Caco-2 (cell line): ENCODE measurements around the gene CT45A10. TPM values are rescaled to one million over a fixed set of nuclear protein-coding genes. Genes with fewer than 3 reads are reported as not detected.
"Not testable (repeated sequence)": the region's sequence is repeated elsewhere in the genome, so short reads cannot be mapped to it uniquely, and the experiment has no call there.

Source experiments
- BruUV-seq: library from RNA; stranded (reverse); fragments of 400-500 nt; replicated peaks from 2 replicates; lab custom pipeline; 2021; lab: Mats Ljungman, UMichigan
- CTCF ChIA-PET: fragments of 300-600 bp; sonication (Branson Sonifier 250); formaldehyde crosslinking; loops from one replicate; lab custom pipeline; 2022; ENCODE audit warnings: antibody characterized with exemption; lab: Charles Lee
- POLR2A ChIA-PET: fragments of 300-600 bp; sonication (Branson Sonifier 250); formaldehyde crosslinking; loops from one replicate; lab custom pipeline; 2022; ENCODE audit warnings: antibody characterized with exemption; lab: Charles Lee
- DNase-seq, 2 experiments: peaks; one replicate each; pipeline versions ENCODE4 v3.0.0 to v3.0.0-alpha.2; 2020 to 2022
- H3K27me3 ChIP-seq: replicated peaks from 2 replicates; pipeline ENCODE4 v1.6.0; 2011; ENCODE audit warnings: low read length; ENCODE audit not compliant: control insufficient read depth, insufficient read depth
- H3K36me3 ChIP-seq: 2 replicates; pipeline ENCODE4 v1.5.1; 2011; ENCODE audit warnings: low read length; ENCODE audit not compliant: control insufficient read depth, insufficient read depth
- H3K4me1 ChIP-seq: fragments of 250-450 bp; sonication (Bioruptor Pico); 2 replicates; pipeline ENCODE4 v1.5.1; 2020; ENCODE audit warnings: mild to moderate bottlenecking
- H3K4me3 ChIP-seq: 2 replicates; pipeline ENCODE4 v1.5.1; 2011; ENCODE audit warnings: low read depth, mild to moderate bottlenecking, control low read depth, low read length
- H3K9me3 ChIP-seq: fragments of 250-450 bp; sonication (Bioruptor Pico); 2 replicates; pipeline ENCODE4 v1.5.1; 2020; ENCODE audit warnings: mild to moderate bottlenecking, moderate library complexity
- H3K27ac Mint-ChIP-seq: one replicate; pipeline ENCODE4 v1.8.0; 2022; ENCODE audit warnings: mixed read lengths; ENCODE audit not compliant: unreplicated experiment
- H3K27me3 Mint-ChIP-seq: one replicate; pipeline ENCODE4 v1.8.0; 2022; ENCODE audit warnings: mixed read lengths; ENCODE audit not compliant: insufficient read depth, unreplicated experiment
- H3K36me3 Mint-ChIP-seq: one replicate; pipeline ENCODE4 v1.8.0; 2022; ENCODE audit warnings: mild to moderate bottlenecking, mixed read lengths; ENCODE audit not compliant: insufficient read depth, unreplicated experiment
- H3K4me1 Mint-ChIP-seq: one replicate; pipeline ENCODE4 v1.8.0; 2022; ENCODE audit warnings: low read depth, mixed read lengths; ENCODE audit not compliant: unreplicated experiment
- H3K4me3 Mint-ChIP-seq: one replicate; pipeline ENCODE4 v1.8.0; 2022; ENCODE audit warnings: mild to moderate bottlenecking, moderate library complexity, mixed read lengths; ENCODE audit not compliant: unreplicated experiment
- H3K9me3 Mint-ChIP-seq: one replicate; pipeline ENCODE4 v1.8.0; 2022; ENCODE audit warnings: mixed read lengths; ENCODE audit not compliant: unreplicated experiment
- CTCF ChIP-seq, 2 experiments: fragments of 200-600 bp in 1 of 2; IDR thresholded peaks; 1 replicate in 1 of 2; 2 replicates in 1 of 2; pipeline versions ENCODE4 v1.5.1 to v1.8.0; 2011 to 2022; ENCODE audit warnings: antibody characterized with exemption in 1 of 2, control low read depth in 1 of 2, inconsistent platforms in 1 of 2, low read depth in 1 of 2, low read length in 1 of 2, mild to moderate bottlenecking in 1 of 2, moderate library complexity in 1 of 2; ENCODE audit not compliant: insufficient read depth in 1 of 2, severe bottlenecking in 1 of 2, unreplicated experiment in 1 of 2
- intact Hi-C: fragments of 100-400 bp; cut with micrococcal nuclease; formaldehyde crosslinking; loops from one replicate; pipeline ENCODE4 v1.10.0; 2022; ENCODE audit not compliant: unreplicated experiment
- total RNA-seq: library from RNA; stranded (reverse); gene quantifications from 2 replicates; pipeline ENCODE4 v1.2.3, GENCODE V29; 2022

The CT45A10 gene
- total RNA-seq, 1 experiment from 2014 or later, result not detected

GRCh38 chrX:135892781-135893180 is 463 bp downstream of the CT45A10 start:
- H3K27me3 ChIP-seq, result no peaks in the 10 kb centered on the region
- no TSS peak for BruUV-seq
- Mint-ChIP-seq H3K27me3 (no peaks in the 10 kb centered on the region), H3K36me3 (no peaks in the 10 kb centered on the region), H3K9me3 (no peaks in the 10 kb centered on the region), H3K27ac (no peak overlapping the region), H3K4me3 (no peak overlapping the region), H3K4me1 (no peaks in the 10 kb centered on the region)
- no peak for TF ChIP-seq CTCF (IDR thresholded peaks at IDR 0.05; ENCODE audit: insufficient read depth in 1 of 2, low read depth in 1 of 2, low read length in 1 of 2, severe bottlenecking in 1 of 2, unreplicated experiment in 1 of 2)
- intact Hi-C loops, result no loop called here
- H3K9me3 ChIP-seq, result no peaks in the 10 kb centered on the region
- DNase-seq, result no peak
- H3K4me3 ChIP-seq, result no peak overlapping the region
- POLR2A ChIA-PET, result no interaction called here
- no peaks in the 10 kb centered on the region for H3K4me1 ChIP-seq
- H3K36me3 ChIP-seq, result no peaks in the 10 kb centered on the region
- CTCF ChIA-PET, result no interaction called here

GRCh38 chrX:135890087-135890585 is 3.1 kb downstream of the CT45A10 start:
- no TSS peak for BruUV-seq
- no peaks in the 10 kb centered on the region for H3K36me3 ChIP-seq
- ChIA-PET POLR2A (no interaction called here), CTCF (no interaction called here)
- no peak for TF ChIP-seq CTCF (IDR thresholded peaks at IDR 0.05; ENCODE audit: insufficient read depth in 1 of 2, low read depth in 1 of 2, low read length in 1 of 2, severe bottlenecking in 1 of 2, unreplicated experiment in 1 of 2)
- no peak overlapping the region for H3K27ac Mint-ChIP-seq
- no peaks in the 10 kb centered on the region for H3K27me3 Mint-ChIP-seq
- no peak for DNase-seq
- no peaks in the 10 kb centered on the region for H3K36me3 Mint-ChIP-seq
- no peaks in the 10 kb centered on the region for H3K4me1 ChIP-seq
- H3K27me3 ChIP-seq, result no peaks in the 10 kb centered on the region
- no peak overlapping the region for H3K4me3 ChIP-seq
- H3K4me1 Mint-ChIP-seq, result no peaks in the 10 kb centered on the region
- no peaks in the 10 kb centered on the region for H3K9me3 Mint-ChIP-seq
- H3K4me3 Mint-ChIP-seq, result no peak overlapping the region
- intact Hi-C loops, result no loop called here
- no peaks in the 10 kb centered on the region for H3K9me3 ChIP-seq

GRCh38 chrX:135888976-135889375 is 4.3 kb downstream of the CT45A10 start:
- POLR2A ChIA-PET, H3K27me3 ChIP-seq, H3K4me1 ChIP-seq, H3K36me3 Mint-ChIP-seq, H3K4me1 Mint-ChIP-seq, H3K4me3 ChIP-seq, CTCF ChIA-PET, H3K9me3 ChIP-seq, H3K36me3 ChIP-seq, H3K27ac Mint-ChIP-seq, H3K27me3 Mint-ChIP-seq, H3K4me3 Mint-ChIP-seq, intact Hi-C loops, BruUV-seq, H3K9me3 Mint-ChIP-seq: not testable (repeated sequence)
- DNase-seq, result peak in 1 of 2 experiments; percentile 19

- POLR2A ChIA-PET, H3K9me3 Mint-ChIP-seq, H3K4me3 Mint-ChIP-seq, BruUV-seq, H3K4me1 Mint-ChIP-seq, H3K36me3 Mint-ChIP-seq, H3K27me3 Mint-ChIP-seq, CTCF ChIA-PET, H3K4me3 ChIP-seq, DNase-seq, H3K9me3 ChIP-seq, H3K27ac Mint-ChIP-seq, H3K36me3 ChIP-seq, H3K27me3 ChIP-seq, intact Hi-C loops, H3K4me1 ChIP-seq: not testable (repeated sequence)
These were observed 5.0 kb downstream of the CT45A10 start for GRCh38 chrX:135888230-135888629.

GRCh38 chrX:135882741-135883140 is 10.5 kb downstream of the CT45A10 start:
- H3K4me3 ChIP-seq, intact Hi-C loops, CTCF ChIA-PET, H3K9me3 Mint-ChIP-seq, H3K27me3 Mint-ChIP-seq, H3K27me3 ChIP-seq, BruUV-seq, POLR2A ChIA-PET, H3K4me1 ChIP-seq, DNase-seq, H3K36me3 Mint-ChIP-seq, H3K4me3 Mint-ChIP-seq, H3K4me1 Mint-ChIP-seq, H3K36me3 ChIP-seq, H3K9me3 ChIP-seq, H3K27ac Mint-ChIP-seq: not testable (repeated sequence)

GRCh38 chrX:135871712-135872111 is 21.5 kb downstream of the CT45A10 start, which contains the start of gene CT45A9:
Gene CT45A9, minus strand, starts transcription at chrX:135871812. Its CDS starts 3,751 bp downstream, at chrX:135868061.
- H3K9me3 Mint-ChIP-seq, intact Hi-C loops, H3K9me3 ChIP-seq, BruUV-seq, H3K27ac Mint-ChIP-seq, H3K4me1 ChIP-seq, H3K36me3 Mint-ChIP-seq, H3K4me3 Mint-ChIP-seq, POLR2A ChIA-PET, H3K27me3 Mint-ChIP-seq, H3K27me3 ChIP-seq, H3K36me3 ChIP-seq, DNase-seq, CTCF ChIA-PET, H3K4me3 ChIP-seq, H3K4me1 Mint-ChIP-seq: not testable (repeated sequence)
